Measurements from ENCODE around the gene MTREX. TPM values are rescaled to one million over a fixed set of nuclear protein-coding genes. Genes with fewer than 3 reads are reported as not detected.

The MTREX gene
- polyA plus RNA-seq, 2 donors: 19.1 to 21.2 TPM

- Histone ChIP-seq H3K4me1 (ENCODE audit: control insufficient read depth in 2 of 2, insufficient read depth in 2 of 2, low read length in 1 of 2) (no peaks in the 10 kb centered on the region), H3K9me3 (ENCODE audit: control insufficient read depth in 2 of 2, insufficient read depth in 1 of 2, low read depth in 1 of 2, low read length in 1 of 2) (no peaks in the 10 kb centered on the region), H3K4me3 (ENCODE audit: low read depth in 1 of 2, low read length in 2 of 2) (no peak overlapping the region), H3K27ac (ENCODE audit: low read depth in 2 of 2, low read length in 1 of 2) (no peak overlapping the region), H3K36me3 (ENCODE audit: control insufficient read depth in 2 of 2, insufficient read depth in 2 of 2, low read length in 1 of 2) (no peaks in the 10 kb centered on the region), H3K27me3 (ENCODE audit: control insufficient read depth in 1 of 2, insufficient read depth in 2 of 2, low read length in 2 of 2) (no peaks in the 10 kb centered on the region)
- 77 to 88% methylated on average over 5 of the region's 5 CpGs for WGBS, 2 donors
These were observed 31.0 kb downstream of the MTREX start for GRCh38 chr5:55338810-55339243.

GRCh38 chr5:55343107-55343506, 35.3 kb downstream of the MTREX start:
- 87 to 90% methylated on average over 4 of the region's 4 CpGs for WGBS, 2 donors
- H3K4me1 ChIP-seq (ENCODE audit: control insufficient read depth in 2 of 2, insufficient read depth in 2 of 2, low read length in 1 of 2): no peaks in the 10 kb centered on the region
- no peaks in the 10 kb centered on the region for H3K9me3 ChIP-seq (ENCODE audit: control insufficient read depth in 2 of 2, insufficient read depth in 1 of 2, low read depth in 1 of 2, low read length in 1 of 2)
- no peak overlapping the region for H3K27ac ChIP-seq (ENCODE audit: low read depth in 2 of 2, low read length in 1 of 2)
- H3K27me3 ChIP-seq (ENCODE audit: control insufficient read depth in 1 of 2, insufficient read depth in 2 of 2, low read length in 2 of 2): no peaks in the 10 kb centered on the region
- H3K36me3 ChIP-seq (ENCODE audit: control insufficient read depth in 2 of 2, insufficient read depth in 2 of 2, low read length in 1 of 2): peaks cover 0 to 4% of the 10 kb centered on the region in 2 donors
- no peak overlapping the region for H3K4me3 ChIP-seq (ENCODE audit: low read depth in 1 of 2, low read length in 2 of 2)

GRCh38 chr5:55343609-55344008, 35.8 kb downstream of the MTREX start:
- H3K4me3 ChIP-seq (ENCODE audit: low read depth in 1 of 2, low read length in 2 of 2): no peak overlapping the region
- no peaks in the 10 kb centered on the region for H3K27me3 ChIP-seq (ENCODE audit: control insufficient read depth in 1 of 2, insufficient read depth in 2 of 2, low read length in 2 of 2)
- no peaks in the 10 kb centered on the region for H3K4me1 ChIP-seq (ENCODE audit: control insufficient read depth in 2 of 2, insufficient read depth in 2 of 2, low read length in 1 of 2)
- peaks cover 0 to 4% of the 10 kb centered on the region in 2 donors for H3K36me3 ChIP-seq (ENCODE audit: control insufficient read depth in 2 of 2, insufficient read depth in 2 of 2, low read length in 1 of 2)
- 66 to 82% methylated on average over 1 of the region's 1 CpG for WGBS, 2 donors
- no peaks in the 10 kb centered on the region for H3K9me3 ChIP-seq (ENCODE audit: control insufficient read depth in 2 of 2, insufficient read depth in 1 of 2, low read depth in 1 of 2, low read length in 1 of 2)
- H3K27ac ChIP-seq (ENCODE audit: low read depth in 2 of 2, low read length in 1 of 2): no peak overlapping the region

GRCh38 chr5:55344392-55344992, 36.7 kb downstream of the MTREX start:
- no peak overlapping the region for H3K27ac ChIP-seq (ENCODE audit: low read depth in 2 of 2, low read length in 1 of 2)
- H3K27me3 ChIP-seq (ENCODE audit: control insufficient read depth in 1 of 2, insufficient read depth in 2 of 2, low read length in 2 of 2): no peaks in the 10 kb centered on the region
- no peak overlapping the region for H3K4me3 ChIP-seq (ENCODE audit: low read depth in 1 of 2, low read length in 2 of 2)
- H3K36me3 ChIP-seq (ENCODE audit: control insufficient read depth in 2 of 2, insufficient read depth in 2 of 2, low read length in 1 of 2): peaks cover 0 to 4% of the 10 kb centered on the region in 2 donors
- 36 to 45% methylated on average over 2 of the region's 2 CpGs for WGBS, 2 donors
- no peaks in the 10 kb centered on the region for H3K4me1 ChIP-seq (ENCODE audit: control insufficient read depth in 2 of 2, insufficient read depth in 2 of 2, low read length in 1 of 2)
- no peaks in the 10 kb centered on the region for H3K9me3 ChIP-seq (ENCODE audit: control insufficient read depth in 2 of 2, insufficient read depth in 1 of 2, low read depth in 1 of 2, low read length in 1 of 2)

- 75 to 96% methylated on average over 4 of the region's 4 CpGs for WGBS, 2 donors
- H3K27ac ChIP-seq (ENCODE audit: low read depth in 2 of 2, low read length in 1 of 2): no peak overlapping the region
- H3K36me3 ChIP-seq (ENCODE audit: control insufficient read depth in 2 of 2, insufficient read depth in 2 of 2, low read length in 1 of 2): peaks cover 0 to 4% of the 10 kb centered on the region in 2 donors
- no peaks in the 10 kb centered on the region for H3K4me1 ChIP-seq (ENCODE audit: control insufficient read depth in 2 of 2, insufficient read depth in 2 of 2, low read length in 1 of 2)
- H3K27me3 ChIP-seq (ENCODE audit: control insufficient read depth in 1 of 2, insufficient read depth in 2 of 2, low read length in 2 of 2): no peaks in the 10 kb centered on the region
- no peaks in the 10 kb centered on the region for H3K9me3 ChIP-seq (ENCODE audit: control insufficient read depth in 2 of 2, insufficient read depth in 1 of 2, low read depth in 1 of 2, low read length in 1 of 2)
- no peak overlapping the region for H3K4me3 ChIP-seq (ENCODE audit: low read depth in 1 of 2, low read length in 2 of 2)
These were observed 37.5 kb downstream of the MTREX start for GRCh38 chr5:55345327-55345726.

- Histone ChIP-seq H3K27me3 (ENCODE audit: control insufficient read depth in 1 of 2, insufficient read depth in 2 of 2, low read length in 2 of 2) (no peaks in the 10 kb centered on the region), H3K27ac (ENCODE audit: low read depth in 2 of 2, low read length in 1 of 2) (no peak overlapping the region), H3K4me3 (ENCODE audit: low read depth in 1 of 2, low read length in 2 of 2) (no peak overlapping the region), H3K36me3 (ENCODE audit: control insufficient read depth in 2 of 2, insufficient read depth in 2 of 2, low read length in 1 of 2) (peaks cover 0 to 4% of the 10 kb centered on the region in 2 donors), H3K9me3 (ENCODE audit: control insufficient read depth in 2 of 2, insufficient read depth in 1 of 2, low read depth in 1 of 2, low read length in 1 of 2) (no peaks in the 10 kb centered on the region), H3K4me1 (ENCODE audit: control insufficient read depth in 2 of 2, insufficient read depth in 2 of 2, low read length in 1 of 2) (no peaks in the 10 kb centered on the region)
- WGBS, 2 donors: 90 to 93% methylated on average over 3 of the region's 3 CpGs
These were observed 40.0 kb downstream of the MTREX start for GRCh38 chr5:55347786-55348185.

- Histone ChIP-seq H3K36me3 (ENCODE audit: control insufficient read depth in 2 of 2, insufficient read depth in 2 of 2, low read length in 1 of 2) (peaks cover 3 to 14% of the 10 kb centered on the region in 2 donors), H3K4me3 (ENCODE audit: low read depth in 1 of 2, low read length in 2 of 2) (no peak overlapping the region), H3K27me3 (ENCODE audit: control insufficient read depth in 1 of 2, insufficient read depth in 2 of 2, low read length in 2 of 2) (no peaks in the 10 kb centered on the region), H3K27ac (ENCODE audit: low read depth in 2 of 2, low read length in 1 of 2) (no peak overlapping the region), H3K4me1 (ENCODE audit: control insufficient read depth in 2 of 2, insufficient read depth in 2 of 2, low read length in 1 of 2) (no peaks in the 10 kb centered on the region), H3K9me3 (ENCODE audit: control insufficient read depth in 2 of 2, insufficient read depth in 1 of 2, low read depth in 1 of 2, low read length in 1 of 2) (no peaks in the 10 kb centered on the region)
- 84 to 89% methylated on average over 1 of the region's 1 CpG for WGBS, 2 donors
These were observed 43.0 kb downstream of the MTREX start for GRCh38 chr5:55350754-55351153.

- Histone ChIP-seq H3K4me3 (ENCODE audit: low read depth in 1 of 2, low read length in 2 of 2) (no peak overlapping the region), H3K27me3 (ENCODE audit: control insufficient read depth in 1 of 2, insufficient read depth in 2 of 2, low read length in 2 of 2) (no peaks in the 10 kb centered on the region), H3K36me3 (ENCODE audit: control insufficient read depth in 2 of 2, insufficient read depth in 2 of 2, low read length in 1 of 2) (peaks cover 24% of the 10 kb centered on the region in 2 donors), H3K27ac (ENCODE audit: low read depth in 2 of 2, low read length in 1 of 2) (no peak overlapping the region), H3K4me1 (ENCODE audit: control insufficient read depth in 2 of 2, insufficient read depth in 2 of 2, low read length in 1 of 2) (no peaks in the 10 kb centered on the region), H3K9me3 (ENCODE audit: control insufficient read depth in 2 of 2, insufficient read depth in 1 of 2, low read depth in 1 of 2, low read length in 1 of 2) (no peaks in the 10 kb centered on the region)
- WGBS, 2 donors: 98 to 99% methylated on average over 4 of the region's 4 CpGs
These were observed 49.1 kb downstream of the MTREX start for GRCh38 chr5:55356896-55357295.

- WGBS, 2 donors: 81 to 86% methylated on average over 2 of the region's 2 CpGs
- no peaks in the 10 kb centered on the region for H3K9me3 ChIP-seq (ENCODE audit: control insufficient read depth in 2 of 2, insufficient read depth in 1 of 2, low read depth in 1 of 2, low read length in 1 of 2)
These were observed 52.4 kb downstream of the MTREX start for GRCh38 chr5:55360190-55360589.

GRCh38 chr5:55363856-55364255, 56.1 kb downstream of the MTREX start:
- Histone ChIP-seq H3K27me3 (ENCODE audit: control insufficient read depth in 1 of 2, insufficient read depth in 2 of 2, low read length in 2 of 2) (no peaks in the 10 kb centered on the region), H3K27ac (ENCODE audit: low read depth in 2 of 2, low read length in 1 of 2) (no peak overlapping the region), H3K9me3 (ENCODE audit: control insufficient read depth in 2 of 2, insufficient read depth in 1 of 2, low read depth in 1 of 2, low read length in 1 of 2) (no peaks in the 10 kb centered on the region), H3K4me3 (ENCODE audit: low read depth in 1 of 2, low read length in 2 of 2) (no peak overlapping the region), H3K4me1 (ENCODE audit: control insufficient read depth in 2 of 2, insufficient read depth in 2 of 2, low read length in 1 of 2) (no peaks in the 10 kb centered on the region), H3K36me3 (ENCODE audit: control insufficient read depth in 2 of 2, insufficient read depth in 2 of 2, low read length in 1 of 2) (peaks cover 0 to 3% of the 10 kb centered on the region in 2 donors)
- WGBS, 2 donors: 92 to 98% methylated on average over 3 of the region's 3 CpGs

More at GRCh38 chr5:55360190-55360589, 52.4 kb downstream of the MTREX start:
- Histone ChIP-seq H3K4me1 (ENCODE audit: control insufficient read depth in 2 of 2, insufficient read depth in 2 of 2, low read length in 1 of 2) (no peaks in the 10 kb centered on the region), H3K27me3 (ENCODE audit: control insufficient read depth in 1 of 2, insufficient read depth in 2 of 2, low read length in 2 of 2) (no peaks in the 10 kb centered on the region), H3K36me3 (ENCODE audit: control insufficient read depth in 2 of 2, insufficient read depth in 2 of 2, low read length in 1 of 2) (peaks cover 17 to 20% of the 10 kb centered on the region in 2 donors), H3K4me3 (ENCODE audit: low read depth in 1 of 2, low read length in 2 of 2) (no peak overlapping the region), H3K27ac (ENCODE audit: low read depth in 2 of 2, low read length in 1 of 2) (no peak overlapping the region)

Data from esophagus (tissue), 2 donors.